DOHH2 (cell line): ENCODE results near the gene PLEKHA1.

Experiments used
- H3F3A ChIP-seq: fragments of 200-600 bp; sonication (generic), shearing (Covaris generic); 2 replicates; pipeline ENCODE4 v1.6.0; 2016; ENCODE audit warnings: antibody characterized with exemption, mild to moderate bottlenecking; ENCODE audit not compliant: control insufficient read depth, insufficient read depth
- H3K27ac ChIP-seq: fragments of 200-600 bp; sonication (generic); 2 replicates; pipeline ENCODE4 v1.5.1; 2014; ENCODE audit warnings: low read depth, mild to moderate bottlenecking, low read length, moderate library complexity
- H3K27me3 ChIP-seq: fragments of 200-600 bp; sonication (generic); 2 replicates; pipeline ENCODE4 v1.6.1; 2014; ENCODE audit warnings: mild to moderate bottlenecking, low read length, mixed read lengths; ENCODE audit not compliant: control insufficient read depth
- H3K36me3 ChIP-seq: fragments of 200-600 bp; sonication (generic); 2 replicates; pipeline ENCODE4 v1.6.1; 2014; ENCODE audit warnings: mild to moderate bottlenecking, low read length, moderate library complexity, mixed read lengths; ENCODE audit not compliant: control insufficient read depth
- H3K4me1 ChIP-seq: fragments of 200-600 bp; sonication (generic); 2 replicates; pipeline ENCODE4 v1.6.1; 2014; ENCODE audit warnings: mild to moderate bottlenecking, low read length, mixed read lengths; ENCODE audit not compliant: control insufficient read depth
- H3K4me2 ChIP-seq: fragments of 200-600 bp; sonication (generic); 2 replicates; pipeline ENCODE4 v1.6.0; 2014; ENCODE audit warnings: mild to moderate bottlenecking, low read length, moderate library complexity
- H3K4me3 ChIP-seq: fragments of 200-600 bp; sonication (generic); 2 replicates; pipeline ENCODE4 v1.5.1; 2014; ENCODE audit warnings: mild to moderate bottlenecking, low read length, mixed read lengths
- H3K79me2 ChIP-seq: fragments of 200-600 bp; sonication (generic); 2 replicates; pipeline ENCODE4 v1.6.1; 2014; ENCODE audit warnings: mild to moderate bottlenecking, low read length, mixed read lengths; ENCODE audit not compliant: control insufficient read depth
- H3K9me2 ChIP-seq: fragments of 200-600 bp; sonication (generic); replicated peaks from 2 replicates; pipeline ENCODE4 v1.6.1; 2014; ENCODE audit warnings: mild to moderate bottlenecking, low read length, mixed read lengths; ENCODE audit not compliant: control insufficient read depth
- H3K9me3 ChIP-seq: fragments of 200-600 bp; sonication (generic); 2 replicates; pipeline ENCODE4 v1.6.1; 2014; ENCODE audit warnings: antibody characterized with exemption, low read length, mixed read lengths; ENCODE audit not compliant: control insufficient read depth, insufficient read depth
- H4K20me1 ChIP-seq: fragments of 200-600 bp; sonication (generic); 2 replicates; pipeline ENCODE4 v1.6.0; 2014; ENCODE audit warnings: low read depth, mild to moderate bottlenecking, antibody characterized with exemption, low read length, moderate library complexity; ENCODE audit not compliant: control insufficient read depth, insufficient read depth
- EZH2phosphoT487 ChIP-seq: fragments of 200-600 bp; sonication (generic); IDR thresholded peaks from 2 replicates; pipeline ENCODE4 v1.6.1; 2017; ENCODE audit warnings: borderline replicate concordance, mild to moderate bottlenecking, antibody characterized with exemption, low read length, moderate library complexity, mixed read lengths
- TF ChIP-seq, protein P1 (sequence below): fragments of 200-600 bp; sonication (generic); IDR thresholded peaks from one replicate; pipeline ENCODE4 v1.5.1; 2014; ENCODE audit warnings: antibody characterized with exemption, mild to moderate bottlenecking, low read depth, low read length; ENCODE audit not compliant: poor library complexity, severe bottlenecking

PLEKHA1 gene

DNA sequence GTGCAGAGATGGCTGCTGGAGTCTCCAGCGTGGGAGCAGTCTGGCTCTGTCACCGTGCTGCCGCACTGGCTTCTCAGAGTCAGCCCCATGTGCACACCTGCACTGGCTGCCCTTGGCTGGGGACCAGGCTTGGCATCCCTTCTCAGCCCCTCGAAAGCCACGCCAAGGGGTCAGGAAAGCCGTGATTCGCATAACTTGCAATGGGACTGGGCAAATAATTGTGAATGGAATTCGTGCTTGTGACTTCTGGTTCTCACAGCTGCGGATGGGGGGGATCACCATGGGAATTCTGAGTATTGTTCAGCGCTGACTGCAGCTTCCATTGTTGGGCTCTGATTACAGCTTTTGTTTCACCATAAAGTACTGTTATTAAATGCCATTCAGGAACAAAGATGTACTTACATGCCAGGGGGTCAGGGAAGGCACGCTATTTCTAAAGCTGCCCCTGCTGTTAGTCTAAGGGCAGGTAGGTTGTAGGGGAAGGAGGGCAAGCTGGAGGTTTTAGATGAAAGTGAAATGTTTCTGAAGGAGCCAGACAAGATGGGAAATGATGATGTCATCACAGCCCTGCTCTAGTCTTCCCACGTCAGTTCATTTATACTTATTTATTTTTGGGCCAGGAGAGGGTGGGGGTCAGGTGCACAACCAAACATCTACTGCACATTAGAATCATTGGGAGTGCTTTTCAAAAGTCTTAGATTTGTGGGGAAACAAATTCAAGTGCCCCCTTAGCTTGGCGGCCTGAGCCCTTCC is 5.8 kb upstream of the PLEKHA1 start:
- Histone ChIP-seq H3F3A (no peaks in the 10 kb centered on the region; the same call in 1 of the 2 replicates), H3K4me3 (no peak overlapping the region), H3K9me3 (no peaks in the 10 kb centered on the region), H3K27me3 (peaks cover 70% of the 10 kb centered on the region), H3K79me2 (no peaks in the 10 kb centered on the region), H3K4me2 (no peak overlapping the region), H3K9me2 (no peaks in the 10 kb centered on the region), H3K27ac (no peak overlapping the region), H4K20me1 (no peaks in the 10 kb centered on the region), H3K36me3 (no peaks in the 10 kb centered on the region), H3K4me1 (no peaks in the 10 kb centered on the region)
- TF ChIP-seq, protein P1, sequence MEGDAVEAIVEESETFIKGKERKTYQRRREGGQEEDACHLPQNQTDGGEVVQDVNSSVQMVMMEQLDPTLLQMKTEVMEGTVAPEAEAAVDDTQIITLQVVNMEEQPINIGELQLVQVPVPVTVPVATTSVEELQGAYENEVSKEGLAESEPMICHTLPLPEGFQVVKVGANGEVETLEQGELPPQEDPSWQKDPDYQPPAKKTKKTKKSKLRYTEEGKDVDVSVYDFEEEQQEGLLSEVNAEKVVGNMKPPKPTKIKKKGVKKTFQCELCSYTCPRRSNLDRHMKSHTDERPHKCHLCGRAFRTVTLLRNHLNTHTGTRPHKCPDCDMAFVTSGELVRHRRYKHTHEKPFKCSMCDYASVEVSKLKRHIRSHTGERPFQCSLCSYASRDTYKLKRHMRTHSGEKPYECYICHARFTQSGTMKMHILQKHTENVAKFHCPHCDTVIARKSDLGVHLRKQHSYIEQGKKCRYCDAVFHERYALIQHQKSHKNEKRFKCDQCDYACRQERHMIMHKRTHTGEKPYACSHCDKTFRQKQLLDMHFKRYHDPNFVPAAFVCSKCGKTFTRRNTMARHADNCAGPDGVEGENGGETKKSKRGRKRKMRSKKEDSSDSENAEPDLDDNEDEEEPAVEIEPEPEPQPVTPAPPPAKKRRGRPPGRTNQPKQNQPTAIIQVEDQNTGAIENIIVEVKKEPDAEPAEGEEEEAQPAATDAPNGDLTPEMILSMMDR: no peak
- no peak for TF ChIP-seq EZH2phosphoT487

DNA sequence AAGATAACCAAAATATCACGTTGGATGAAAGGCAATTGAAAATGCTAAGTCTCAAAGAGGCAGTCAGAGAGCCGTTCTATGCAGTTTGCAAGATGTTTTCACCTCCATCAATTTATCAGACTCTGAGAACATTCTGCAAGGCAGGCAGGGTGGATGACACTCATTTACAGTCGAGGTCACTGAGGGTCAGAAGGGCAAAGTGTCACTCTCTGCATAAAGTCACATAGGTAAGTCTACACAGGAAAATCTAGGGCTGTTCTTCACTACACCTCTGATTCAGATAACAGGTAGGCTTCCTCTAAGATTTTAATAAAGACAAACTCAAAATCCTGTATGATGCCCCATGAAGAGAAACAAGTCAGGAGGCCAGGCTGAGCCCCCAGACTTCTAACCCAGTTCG is 1.4 kb upstream of the PLEKHA1 start:
- peaks cover 3% of the 10 kb centered on the region; the same call in 1 of the 2 replicates for H3K79me2 ChIP-seq
- peaks cover 49% of the 10 kb centered on the region for H3K27me3 ChIP-seq
- H3K4me1 ChIP-seq: peaks cover 22% of the 10 kb centered on the region
- no peak overlapping the region for H3K4me3 ChIP-seq
- H3K9me2 ChIP-seq: no peaks in the 10 kb centered on the region
- no peaks in the 10 kb centered on the region for H3K9me3 ChIP-seq
- H4K20me1 ChIP-seq: no peaks in the 10 kb centered on the region
- H3F3A ChIP-seq: peaks cover 7% of the 10 kb centered on the region
- TF ChIP-seq EZH2phosphoT487: no peak
- TF ChIP-seq, protein P1: no peak
- no peak overlapping the region for H3K27ac ChIP-seq
- no peak overlapping the region for H3K4me2 ChIP-seq
- no peaks in the 10 kb centered on the region for H3K36me3 ChIP-seq

DNA sequence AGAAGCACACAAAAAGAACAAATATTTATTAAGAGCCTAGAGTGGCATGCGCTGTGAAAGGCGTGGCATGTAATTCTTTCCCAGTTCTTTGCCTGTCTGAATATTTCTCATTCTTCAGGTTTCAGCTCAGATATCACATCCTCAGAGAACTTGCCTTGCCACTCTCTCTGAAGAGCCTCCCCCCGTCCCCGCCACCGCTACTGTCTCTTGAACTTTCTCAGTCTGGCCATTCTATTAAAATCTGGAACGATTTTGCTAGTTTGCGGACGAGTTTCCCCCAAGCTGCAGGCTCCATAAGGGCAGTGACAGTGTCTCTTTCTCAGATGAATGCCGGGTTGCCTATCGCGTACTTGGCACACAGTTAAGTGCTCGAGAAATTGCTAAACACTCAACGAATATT is 787 bp upstream of the PLEKHA1 start:
- peak overlapping the region; percentile 78 for H3K4me3 ChIP-seq
- peaks cover 22% of the 10 kb centered on the region for H3K4me1 ChIP-seq
- H3K36me3 ChIP-seq: no peaks in the 10 kb centered on the region
- H3K79me2 ChIP-seq: peaks cover 3% of the 10 kb centered on the region; the same call in 1 of the 2 replicates
- H3F3A ChIP-seq: peaks cover 7% of the 10 kb centered on the region
- no peak overlapping the region for H3K27ac ChIP-seq
- no peak for TF ChIP-seq EZH2phosphoT487
- TF ChIP-seq, protein P1: no peak
- no peaks in the 10 kb centered on the region for H4K20me1 ChIP-seq
- peaks cover 43% of the 10 kb centered on the region for H3K27me3 ChIP-seq
- no peaks in the 10 kb centered on the region for H3K9me2 ChIP-seq
- no peaks in the 10 kb centered on the region for H3K9me3 ChIP-seq
- peak overlapping the region; percentile 81 for H3K4me2 ChIP-seq
